K562 (cell line): ENCODE results near the gene LRRC8A. TPM values are rescaled to one million over a fixed set of nuclear protein-coding genes. Genes with fewer than 3 reads are reported as not detected.
A peak's percentile ranks its signal among the peaks of the same experiment; 100 is the strongest.

Source experiments
- ATAC-seq: fragments of 200-7000 bp; cut with Tn5 transposase; 3 replicates; pipeline ENCODE4 v1.9.1; 2020; ENCODE audit warnings: moderate library complexity
- BruUV-seq: library from RNA; stranded (reverse); fragments of 400-500 nt; replicated peaks from 2 replicates; lab custom pipeline; 2021; lab: Mats Ljungman, UMichigan
- CTCF ChIA-PET: fragments of 300-600 bp; formaldehyde crosslinking; extraction: SDS; loops from one replicate; lab custom pipeline; 2021; ENCODE audit warnings: low intra/inter-chr PET ratio; lab: Yijun Ruan, JAX
- POLR2A ChIA-PET: fragments of 300-600, 350-650 bp; sonication (Branson Sonifier 250); formaldehyde crosslinking; extraction: SDS; loops from one replicate; lab custom pipeline; 2021; ENCODE audit warnings: antibody characterized with exemption, inconsistent platforms; lab: Yijun Ruan, JAX
- DNase-seq, 4 experiments: peaks; one replicate each; pipeline versions ENCODE4 v3.0.0 to v3.0.0-alpha.2; 2011 to 2018; ENCODE audit warnings: low spot score in 3 of 4, mixed read lengths in 3 of 4; ENCODE audit errors: extremely low read depth in 1 of 4
- FAIRE-seq: peaks from 2 replicates; lab custom pipeline; 2011; peaks lifted over from hg19 to GRCh38; lab: Jason Lieb, UNC
- H2AFZ ChIP-seq: 2 replicates; pipeline ENCODE4 v1.6.0; 2011; ENCODE audit warnings: low read depth, low read length, control low read depth, inconsistent platforms
- H3K27ac ChIP-seq: fragments of 200-600 bp; 3 replicates; pipeline ENCODE4 v1.8.0; 2011; ENCODE audit warnings: low read depth, mild to moderate bottlenecking, control low read depth, inconsistent platforms, low read length, moderate library complexity, mixed read lengths; ENCODE audit errors: extremely low read depth
- H3K27me3 ChIP-seq, 2 experiments: fragments of 300-600 bp in 1 of 2; 2 replicates in 1 of 2; 3 replicates in 1 of 2; pipeline versions ENCODE4 v1.6.0 to v1.8.0; 2011; ENCODE audit warnings: inconsistent platforms in 2 of 2, low read length in 2 of 2, mild to moderate bottlenecking in 1 of 2, mixed read lengths in 1 of 2, moderate library complexity in 1 of 2; ENCODE audit not compliant: control insufficient read depth in 2 of 2, insufficient read depth in 2 of 2
- H3K36me3 ChIP-seq: fragments of 300-600 bp; 3 replicates; pipeline ENCODE4 v1.8.0; 2011; ENCODE audit warnings: mild to moderate bottlenecking, low read length, inconsistent platforms; ENCODE audit not compliant: control insufficient read depth, insufficient read depth
- H3K4me1 ChIP-seq, 2 experiments: fragments of 200-600 bp in 1 of 2; replicated peaks in 1 of 2; 2 replicates in 1 of 2; 3 replicates in 1 of 2; pipeline versions ENCODE4 v1.5.1 to v1.8.0; 2011; ENCODE audit warnings: inconsistent platforms in 2 of 2, low read length in 2 of 2, mild to moderate bottlenecking in 1 of 2, mixed read lengths in 1 of 2, moderate library complexity in 1 of 2; ENCODE audit not compliant: control insufficient read depth in 2 of 2, insufficient read depth in 2 of 2
- H3K4me2 ChIP-seq: 2 replicates; pipeline ENCODE4 v1.6.1; 2011; ENCODE audit warnings: low read length, control low read depth, inconsistent platforms, mixed read lengths; ENCODE audit not compliant: insufficient read depth
- H3K4me3 ChIP-seq: fragments of 200-600 bp; sonication (generic), shearing (Covaris generic); 2 replicates; pipeline ENCODE4 v1.5.1; 2016; ENCODE audit warnings: control low read depth, inconsistent platforms
- H3K79me2 ChIP-seq: fragments of 200-600 bp; 3 replicates; pipeline ENCODE4 v1.8.0; 2011; ENCODE audit warnings: low read length, inconsistent platforms; ENCODE audit not compliant: control insufficient read depth, insufficient read depth
- H3K9ac ChIP-seq, 2 experiments: 2 replicates each; pipeline versions ENCODE4 v1.6.0 to v1.6.1; 2011; ENCODE audit warnings: low read depth in 2 of 2, low read length in 2 of 2, control low read depth in 1 of 2, inconsistent platforms in 1 of 2, mild to moderate bottlenecking in 1 of 2, mixed read lengths in 1 of 2; ENCODE audit not compliant: insufficient read depth in 1 of 2
- H3K9me1 ChIP-seq: one replicate; pipeline ENCODE4 v1.6.0; 2011; ENCODE audit warnings: inconsistent platforms, mild to moderate bottlenecking, low read length, moderate library complexity; ENCODE audit not compliant: control insufficient read depth, insufficient read depth
- H3K9me3 ChIP-seq: replicated peaks from 2 replicates; pipeline ENCODE4 v1.5.1; 2011; ENCODE audit warnings: low read depth, low read length, inconsistent platforms; ENCODE audit not compliant: control insufficient read depth, insufficient read depth
- H4K20me1 ChIP-seq: replicated peaks from 2 replicates; pipeline ENCODE4 v1.6.1; 2011; ENCODE audit warnings: low read length, inconsistent platforms, mixed read lengths; ENCODE audit not compliant: control insufficient read depth, insufficient read depth
- WGBS: fragments of 100-300 bp; shearing (Covaris generic); methylation state at CpG from one replicate; pipeline ENCODE4 v1.1.6; 2016; ENCODE audit warnings: low coverage, mixed read lengths; ENCODE audit not compliant: insufficient coverage; ENCODE audit errors: missing lambda C conversion rate; 5-methylcytosine and 5-hydroxymethylcytosine counted together
- in situ Hi-C: fragments of 300-500 bp; cut with MboI; formaldehyde crosslinking; loops from 4 replicates; pipeline ENCODE4 v1.15.0; 2018; ENCODE audit warnings: inconsistent platforms, mixed read lengths
- intact Hi-C: fragments of 100-400 bp; cut with micrococcal nuclease; formaldehyde crosslinking; loops from 2 replicates; pipeline ENCODE4 v1.14.2; 2022
- polyA plus RNA-seq, 8 experiments: library from polyadenylated mRNA; depleted of rRNA in 4 of 8; stranded (reverse) in 5 of 8; unstranded in 3 of 8; fragments of >200 nt; fragmentation: Nextera tagmentation in 2 of 8; fragmentation: Illumina TruSeq in 1 of 8; extraction: Ambion mirVana in 2 of 8; extraction: Trizol in 1 of 8; gene quantifications; 2 replicates each; pipeline versions ENCODE4 v1.2.1 to v1.2.3, GENCODE V29; 2011 to 2014; ENCODE audit warnings: inconsistent platforms in 1 of 8, missing spikeins in 1 of 8
- total RNA-seq, 7 experiments: library from RNA; depleted of rRNA in 6 of 7; stranded (reverse); fragments of >200 nt in 6 of 7; fragmentation: Illumina TruSeq in 2 of 7; extraction: Trizol in 2 of 7; gene quantifications; 2 replicates each; pipeline versions ENCODE4 v1.2.1 to v1.2.3, GENCODE V29; 2011 to 2021; ENCODE audit warnings: low replicate concordance in 1 of 7
- TF ChIP-seq, protein P1 (sequence below): fragments of 450-650 bp; formaldehyde crosslinking; IDR thresholded peaks from 2 replicates; pipeline ENCODE4 v1.4.0; 2020; ENCODE audit warnings: mild to moderate bottlenecking
- TF ChIP-seq, protein P2 (sequence below): sonication (generic); formaldehyde crosslinking; IDR thresholded peaks from 2 replicates; pipeline ENCODE4 v1.8.0; 2022; ENCODE audit warnings: missing genetic modification reagents, mild to moderate bottlenecking, moderate library complexity, borderline replicate concordance

The LRRC8A gene
- total and polyA plus RNA-seq, 9 of the 15 experiments (the other 6 are each of a cell fraction or from before 2014, with no cell fraction given): 2.9 to 24.7 (median 8.9) TPM

DNA sequence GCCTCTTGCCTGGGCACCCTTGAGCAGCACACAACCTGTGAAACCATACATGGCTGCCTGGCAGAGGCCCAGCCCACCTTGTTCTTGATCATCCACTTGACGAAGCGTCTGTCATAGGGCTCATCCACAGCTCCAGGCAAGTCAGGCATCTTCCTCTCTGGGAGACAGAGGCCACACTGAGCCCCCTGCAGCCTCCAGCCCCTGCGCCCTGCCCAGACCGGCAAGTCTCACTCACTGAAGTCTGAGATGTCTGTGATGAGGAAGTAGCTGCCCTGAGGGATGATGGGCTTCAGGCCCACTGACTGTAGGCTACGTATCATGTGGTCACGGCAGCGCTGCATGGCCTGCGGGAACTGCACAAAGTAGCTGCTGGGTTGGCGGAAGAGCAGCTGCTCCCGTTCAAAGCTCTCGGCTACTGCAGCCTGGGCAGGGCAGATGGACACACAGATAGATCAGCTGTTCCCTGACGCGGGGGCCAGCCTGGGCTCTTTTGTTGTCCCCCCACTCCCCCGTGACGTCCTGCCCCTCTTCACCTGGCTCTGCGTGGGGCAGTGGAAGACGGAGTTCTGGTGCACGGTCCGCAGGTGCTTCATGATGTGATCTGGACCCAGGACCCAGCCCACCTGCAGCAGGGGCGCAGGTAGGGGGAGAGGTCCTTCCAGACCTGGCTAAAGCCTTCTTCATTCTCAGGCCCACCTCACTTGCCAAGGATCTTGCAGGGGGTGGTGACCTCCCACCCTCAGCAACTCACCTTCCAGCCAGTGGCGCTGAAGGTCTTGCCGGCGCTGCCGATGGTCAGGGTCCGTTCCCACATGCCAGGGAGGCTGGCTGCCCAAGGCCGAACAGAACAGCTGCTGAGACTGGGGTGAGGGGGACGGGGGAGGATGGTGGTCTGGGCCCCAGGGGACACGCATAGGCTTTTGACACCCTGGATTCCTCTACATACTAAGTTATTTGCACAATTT lies 46.4 kb upstream of the LRRC8A start:
- no TSS peak for BruUV-seq
- in situ Hi-C loops: no loop called here
- Histone ChIP-seq H3K79me2 (no peaks in the 10 kb centered on the region), H3K9me3 (no peaks in the 10 kb centered on the region), H3K27ac (no peak overlapping the region), H3K27me3 (no peaks in the 10 kb centered on the region), H3K9ac (peak overlapping the region in 1 of 2 experiments; percentile 24; a peak in 1 of 4 replicates), H3K4me1 (peaks cover 0 to 9% of the 10 kb centered on the region in 2 experiments; a peak in 2 of 5 replicates), H3K4me2 (no peak overlapping the region), H3K9me1 (no peaks in the 10 kb centered on the region), H4K20me1 (no peaks in the 10 kb centered on the region), H3K36me3 (peaks cover 21% of the 10 kb centered on the region; the same call in 2 of the 3 replicates), H2AFZ (no peak overlapping the region), H3K4me3 (no peak overlapping the region)
- CTCF ChIA-PET: no interaction called here
- WGBS: 80% methylated on average over 27 of the region's 28 CpGs
- no peak for FAIRE-seq
- intact Hi-C loops: no loop called here
- POLR2A ChIA-PET: no interaction called here
- peak in 2 of 4 experiments; percentile 4 to 5 for DNase-seq
- TF ChIP-seq, protein P1, sequence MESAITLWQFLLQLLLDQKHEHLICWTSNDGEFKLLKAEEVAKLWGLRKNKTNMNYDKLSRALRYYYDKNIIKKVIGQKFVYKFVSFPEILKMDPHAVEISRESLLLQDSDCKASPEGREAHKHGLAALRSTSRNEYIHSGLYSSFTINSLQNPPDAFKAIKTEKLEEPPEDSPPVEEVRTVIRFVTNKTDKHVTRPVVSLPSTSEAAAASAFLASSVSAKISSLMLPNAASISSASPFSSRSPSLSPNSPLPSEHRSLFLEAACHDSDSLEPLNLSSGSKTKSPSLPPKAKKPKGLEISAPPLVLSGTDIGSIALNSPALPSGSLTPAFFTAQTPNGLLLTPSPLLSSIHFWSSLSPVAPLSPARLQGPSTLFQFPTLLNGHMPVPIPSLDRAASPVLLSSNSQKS (CRISPR knock-in tag): no peak
- TF ChIP-seq, protein P2, sequence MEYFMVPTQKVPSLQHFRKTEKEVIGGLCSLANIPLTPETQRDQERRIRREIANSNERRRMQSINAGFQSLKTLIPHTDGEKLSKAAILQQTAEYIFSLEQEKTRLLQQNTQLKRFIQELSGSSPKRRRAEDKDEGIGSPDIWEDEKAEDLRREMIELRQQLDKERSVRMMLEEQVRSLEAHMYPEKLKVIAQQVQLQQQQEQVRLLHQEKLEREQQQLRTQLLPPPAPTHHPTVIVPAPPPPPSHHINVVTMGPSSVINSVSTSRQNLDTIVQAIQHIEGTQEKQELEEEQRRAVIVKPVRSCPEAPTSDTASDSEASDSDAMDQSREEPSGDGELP (CRISPR knock-in tag): peak; percentile 22; the same call in 1 of the 2 replicates
- no peak for ATAC-seq
